K562 (cell line): Measurements from ENCODE around the gene MRPL32. TPM values are rescaled to one million over a fixed set of nuclear protein-coding genes. Genes with fewer than 3 reads are reported as not detected.
A peak's percentile ranks its signal among the peaks of the same experiment; 100 is the strongest.

Source experiments
- CBFA2T2 ChIP-seq: fragments of 450-650 bp; conservative IDR thresholded peaks from 2 replicates; pipeline ENCODE4 v1.6.1; 2017; ENCODE audit warnings: mild to moderate bottlenecking
- CBFA2T3 ChIP-seq: fragments of 450-650 bp; IDR thresholded peaks from 2 replicates; pipeline ENCODE4 v1.6.1; 2017
- CBX1 ChIP-seq: sonication (generic); IDR thresholded peaks from 2 replicates; pipeline ENCODE4 v1.6.1; 2016; ENCODE audit warnings: antibody characterized with exemption, low read depth, mild to moderate bottlenecking
- CHD2 ChIP-seq: IDR thresholded peaks from 2 replicates; pipeline ENCODE4 v1.6.1; 2011; ENCODE audit warnings: low read depth, low read length
- REST ChIP-seq, 2 experiments: fragments of 450-650 bp; formaldehyde crosslinking in 1 of 2; IDR thresholded peaks; 2 replicates each; pipeline versions ENCODE4 v1.4.0 to v1.6.1; 2014 to 2020; ENCODE audit warnings: mild to moderate bottlenecking in 2 of 2, borderline replicate concordance in 1 of 2, low read depth in 1 of 2
- TAL1 ChIP-seq: fragments of 450-650 bp; IDR thresholded peaks from 2 replicates; pipeline ENCODE4 v1.6.1; 2016; ENCODE audit warnings: mild to moderate bottlenecking
- ZBTB11 ChIP-seq, 3 experiments: fragments of 200-800 bp in 1 of 3; fragments of 250-450 bp in 1 of 3; fragments of 450-650 bp in 1 of 3; sonication (Bioruptor Pico) in 1 of 3; sonication (Bioruptor generic) in 1 of 3; formaldehyde crosslinking in 1 of 3; IDR thresholded peaks; 2 replicates each; pipeline versions ENCODE4 v1.6.1 to v1.8.0; 2016 to 2022; ENCODE audit warnings: mild to moderate bottlenecking in 2 of 3, missing genetic modification characterization in 2 of 3, missing compliant biosample characterization in 1 of 3, moderate library complexity in 1 of 3
- ZBTB49 ChIP-seq: sonication (generic); formaldehyde crosslinking; IDR thresholded peaks from 2 replicates; pipeline ENCODE4 v1.8.0; 2022; ENCODE audit warnings: missing genetic modification reagents, mild to moderate bottlenecking, borderline replicate concordance
- ZNF586 ChIP-seq: fragments of 450-650 bp; formaldehyde crosslinking; conservative IDR thresholded peaks from 2 replicates; pipeline ENCODE4 v1.4.0; 2020; ENCODE audit warnings: mild to moderate bottlenecking, moderate library complexity
- ZNF655 ChIP-seq: fragments of 250-450 bp; sonication (Bioruptor Pico); IDR thresholded peaks from 2 replicates; pipeline ENCODE4 v1.5.0; 2021
- polyA plus RNA-seq, 8 experiments: library from polyadenylated mRNA; depleted of rRNA in 4 of 8; stranded (reverse) in 5 of 8; unstranded in 3 of 8; fragments of >200 nt; fragmentation: Nextera tagmentation in 2 of 8; fragmentation: Illumina TruSeq in 1 of 8; extraction: Ambion mirVana in 2 of 8; extraction: Trizol in 1 of 8; gene quantifications; 2 replicates each; pipeline versions ENCODE4 v1.2.1 to v1.2.3, GENCODE V29; 2011 to 2014; ENCODE audit warnings: inconsistent platforms in 1 of 8, missing spikeins in 1 of 8
- total RNA-seq, 7 experiments: library from RNA; depleted of rRNA in 6 of 7; stranded (reverse); fragments of >200 nt in 6 of 7; fragmentation: Illumina TruSeq in 2 of 7; extraction: Trizol in 2 of 7; gene quantifications; 2 replicates each; pipeline versions ENCODE4 v1.2.1 to v1.2.3, GENCODE V29; 2011 to 2021; ENCODE audit warnings: low replicate concordance in 1 of 7

MRPL32 gene
- total and polyA plus RNA-seq, 9 of the 15 experiments (the other 6 are each of a cell fraction or from before 2014, with no cell fraction given) = 75.5 to 351 (median 138) TPM

DNA sequence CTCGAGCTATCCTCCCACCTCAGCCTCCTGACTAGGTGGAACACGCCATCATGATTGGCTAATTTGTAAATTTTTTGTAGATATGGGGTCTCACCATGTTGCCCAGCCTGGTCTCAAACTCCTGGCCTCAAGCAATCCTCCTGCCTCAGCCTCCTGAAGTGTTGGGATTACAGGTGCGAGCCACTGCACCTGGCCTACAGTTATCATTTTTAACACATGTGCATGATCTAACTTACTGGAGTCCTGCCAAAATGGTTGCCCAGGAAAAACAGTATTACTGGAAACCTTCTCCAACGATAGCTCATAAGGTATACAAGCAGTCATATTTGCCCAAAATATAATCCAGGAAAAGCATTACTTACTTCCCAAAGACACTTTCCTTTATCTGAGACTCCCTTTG is 20.2 kb downstream of the MRPL32 start (continued):
- no peak for TF ChIP-seq REST (IDR thresholded peaks at IDR 0.05; ENCODE audit: borderline replicate concordance)
- no peak for TF ChIP-seq REST (CRISPR knock-in tag; IDR thresholded peaks at IDR 0.05; ENCODE audit: low read depth)
- TF ChIP-seq CHD2 = no peak
- peak; percentile 61 for TF ChIP-seq CBFA2T3
- TF ChIP-seq CBFA2T2 = 0 out of 2 replicates have a peak, but pooled peaks have one; percentile 33
- TF ChIP-seq ZBTB49 (CRISPR knock-in tag) = no peak
- no peak for TF ChIP-seq ZNF655 (CRISPR knock-in tag)
- TF ChIP-seq CBX1 = no peak
- TF ChIP-seq ZBTB11 (CRISPR knock-in tag; IDR thresholded peaks at IDR 0.05) = no peak
- TF ChIP-seq ZNF586 (CRISPR knock-in tag) = no peak
- peak; percentile 25; the same call in 1 of the 2 replicates for TF ChIP-seq TAL1
